ENCODE measurements around the gene PEX7. TPM values are rescaled to one million over a fixed set of nuclear protein-coding genes. Genes with fewer than 3 reads are reported as not detected.
"Not testable (repeated sequence)": the region's sequence is repeated elsewhere in the genome, so short reads cannot be mapped to it uniquely, and the experiment has no call there.

Gene PEX7
- total RNA-seq, 2 donors from 2014 or later, result 4.2 to 5.9 TPM

- ATAC-seq, result no peak
- peaks cover 63 to 77% of the 10 kb centered on the region in 2 donors for H3K4me1 Mint-ChIP-seq (ENCODE audit: low read depth in 2 of 2)
Observed at GRCh38 chr6:136784271-136784664, 38.1 kb upstream of the PEX7 start.

GRCh38 chr6:136784910-136785746 lies 37.3 kb upstream of the PEX7 start:
- Mint-ChIP-seq H3K9me3 (no peaks in the 10 kb centered on the region), H3K4me1 (ENCODE audit: low read depth in 2 of 2) (peaks cover 64 to 81% of the 10 kb centered on the region in 2 donors), H3K36me3 (peaks cover 27% of the 10 kb centered on the region), H3K27ac (peak overlapping the region; percentile 94 to 96), H3K4me3 (peak overlapping the region; percentile 77), H3K27me3 (no peaks in the 10 kb centered on the region)
- ATAC-seq (peak; percentile 70 to 73), DNase-seq (ENCODE audit: low spot score) (peak; percentile 65)

More at GRCh38 chr6:136784271-136784664, 38.1 kb upstream of the PEX7 start:
- Mint-ChIP-seq H3K27ac (peak overlapping the region; percentile 94 to 96), H3K27me3 (no peaks in the 10 kb centered on the region), H3K4me3 (peak overlapping the region; percentile 77), H3K9me3 (no peaks in the 10 kb centered on the region), H3K36me3 (peaks cover 27% of the 10 kb centered on the region)
- DNase-seq (ENCODE audit: low spot score), result no peak

GRCh38 chr6:136786658-136787057 lies 35.7 kb upstream of the PEX7 start:
- H3K27ac Mint-ChIP-seq, result peak overlapping the region; percentile 94 to 96
- H3K4me1 Mint-ChIP-seq (ENCODE audit: low read depth in 2 of 2), result peaks cover 69 to 85% of the 10 kb centered on the region in 2 donors
- H3K27me3 Mint-ChIP-seq, result no peaks in the 10 kb centered on the region
- ATAC-seq (no peak), DNase-seq (ENCODE audit: low spot score) (no peak)
- H3K36me3 Mint-ChIP-seq, result peaks cover 33% of the 10 kb centered on the region
- peak overlapping the region; percentile 83 for H3K4me3 Mint-ChIP-seq
- H3K9me3 Mint-ChIP-seq, result no peaks in the 10 kb centered on the region

- H3K4me1 Mint-ChIP-seq (ENCODE audit: low read depth in 2 of 2), result peaks cover 63 to 74% of the 10 kb centered on the region in 2 donors
- H3K27ac Mint-ChIP-seq, result peak overlapping the region; percentile 94 to 96
- no peaks in the 10 kb centered on the region for H3K27me3 Mint-ChIP-seq
- no peaks in the 10 kb centered on the region for H3K9me3 Mint-ChIP-seq
- DNase-seq (ENCODE audit: low spot score) (no peak), ATAC-seq (no peak)
- H3K36me3 Mint-ChIP-seq, result peaks cover 33% of the 10 kb centered on the region
- peak overlapping the region; percentile 83 for H3K4me3 Mint-ChIP-seq
Observed at GRCh38 chr6:136787726-136788068, 34.7 kb upstream of the PEX7 start.

- Mint-ChIP-seq H3K27ac (peak overlapping the region; percentile 94 to 96), H3K4me1 (ENCODE audit: low read depth in 2 of 2) (peaks cover 61 to 73% of the 10 kb centered on the region in 2 donors), H3K36me3 (peaks cover 33% of the 10 kb centered on the region), H3K27me3 (no peaks in the 10 kb centered on the region), H3K9me3 (no peaks in the 10 kb centered on the region), H3K4me3 (peak overlapping the region; percentile 83)
- ATAC-seq (peak; percentile 31 to 57), DNase-seq (ENCODE audit: low spot score) (no peak)
Observed at GRCh38 chr6:136788069-136788902, 34.1 kb upstream of the PEX7 start.

- not testable (repeated sequence) for H3K27me3 Mint-ChIP-seq; H3K9me3 Mint-ChIP-seq; DNase-seq (ENCODE audit: low spot score); ATAC-seq
- peaks cover 26% of the 10 kb centered on the region for H3K36me3 Mint-ChIP-seq
- H3K27ac Mint-ChIP-seq, result peak overlapping the region; percentile 94 to 96
- H3K4me1 Mint-ChIP-seq (ENCODE audit: low read depth in 2 of 2), result peaks cover 52 to 65% of the 10 kb centered on the region in 2 donors
- H3K4me3 Mint-ChIP-seq, result peak overlapping the region; percentile 96
Observed at GRCh38 chr6:136789440-136789839, 33.0 kb upstream of the PEX7 start.

GRCh38 chr6:136790411-136791295 lies 31.7 kb upstream of the PEX7 start:
- ATAC-seq (no peak), DNase-seq (ENCODE audit: low spot score) (no peak)

GRCh38 chr6:136791296-136792094 lies 30.9 kb upstream of the PEX7 start:
- Mint-ChIP-seq H3K4me1 (ENCODE audit: low read depth in 2 of 2) (peaks cover 36 to 46% of the 10 kb centered on the region in 2 donors), H3K27me3 (no peaks in the 10 kb centered on the region), H3K4me3 (peak overlapping the region; percentile 96), H3K9me3 (no peaks in the 10 kb centered on the region), H3K36me3 (peaks cover 12% of the 10 kb centered on the region), H3K27ac (peak overlapping the region; percentile 94 to 96)
- ATAC-seq (peak; percentile 12 to 45), DNase-seq (ENCODE audit: low spot score) (peak; percentile 77)

More at GRCh38 chr6:136790411-136791295, 31.7 kb upstream of the PEX7 start:
- H3K27me3 Mint-ChIP-seq, result no peaks in the 10 kb centered on the region
- peak overlapping the region; percentile 96 for H3K4me3 Mint-ChIP-seq
- H3K27ac Mint-ChIP-seq, result peak overlapping the region; percentile 94 to 96
- peaks cover 40 to 53% of the 10 kb centered on the region in 2 donors for H3K4me1 Mint-ChIP-seq (ENCODE audit: low read depth in 2 of 2)
- no peaks in the 10 kb centered on the region for H3K9me3 Mint-ChIP-seq
- H3K36me3 Mint-ChIP-seq, result peaks cover 14% of the 10 kb centered on the region

- Mint-ChIP-seq H3K27me3 (no peaks in the 10 kb centered on the region), H3K27ac (no peak overlapping the region), H3K36me3 (peaks cover 12% of the 10 kb centered on the region), H3K4me3 (peak overlapping the region; percentile 96), H3K4me1 (ENCODE audit: low read depth in 2 of 2) (peaks cover 33 to 42% of the 10 kb centered on the region in 2 donors), H3K9me3 (no peaks in the 10 kb centered on the region)
- no peak for ATAC-seq
- no peak for DNase-seq (ENCODE audit: low spot score)
Observed at GRCh38 chr6:136792095-136792409, 30.3 kb upstream of the PEX7 start.

- peak within 1 kb of the TSS; percentile 96 for H3K4me3 Mint-ChIP-seq
- ATAC-seq (peak; percentile 86 to 88), DNase-seq (ENCODE audit: low spot score) (peak; percentile 94)
- H3K27me3 Mint-ChIP-seq, result no peaks in the 10 kb centered on the region
- peak within 1 kb of the TSS; percentile 94 to 96 for H3K27ac Mint-ChIP-seq
- peaks cover 29 to 36% of the 10 kb centered on the region in 2 donors for H3K4me1 Mint-ChIP-seq (ENCODE audit: low read depth in 2 of 2)
- H3K36me3 Mint-ChIP-seq, result peaks cover 12% of the 10 kb centered on the region
- H3K9me3 Mint-ChIP-seq, result no peaks in the 10 kb centered on the region
Observed at GRCh38 chr6:136792410-136793262, 29.8 kb upstream of the PEX7 start, which contains the start of gene MAP3K5. Gene MAP3K5, minus strand, starts transcription at chr6:136792477. Its CDS starts 320 bp downstream, at chr6:136792157.

GRCh38 chr6:136793363-136793762 lies 29.0 kb upstream of the PEX7 start:
- H3K27ac Mint-ChIP-seq, result peak overlapping the region; percentile 86 to 92
- no peaks in the 10 kb centered on the region for H3K27me3 Mint-ChIP-seq
- DNase-seq (ENCODE audit: low spot score), result no peak
- peak overlapping the region; percentile 96 for H3K4me3 Mint-ChIP-seq
- no peak for ATAC-seq
- H3K9me3 Mint-ChIP-seq, result no peaks in the 10 kb centered on the region
- H3K36me3 Mint-ChIP-seq, result peaks cover 10% of the 10 kb centered on the region
- peaks cover 21 to 29% of the 10 kb centered on the region in 2 donors for H3K4me1 Mint-ChIP-seq (ENCODE audit: low read depth in 2 of 2)

- Mint-ChIP-seq H3K27ac (peak overlapping the region in 1 of 2 donors; percentile 59), H3K9me3 (no peaks in the 10 kb centered on the region), H3K4me3 (no peak overlapping the region), H3K27me3 (no peaks in the 10 kb centered on the region), H3K4me1 (ENCODE audit: low read depth in 2 of 2) (peaks cover 11 to 17% of the 10 kb centered on the region in 2 donors), H3K36me3 (peaks cover 6% of the 10 kb centered on the region)
- no peak for DNase-seq (ENCODE audit: low spot score)
- no peak for ATAC-seq
Observed at GRCh38 chr6:136795386-136795785, 27.0 kb upstream of the PEX7 start.

Data from natural killer cell treated with Interleukin-12 subunit alpha and Interleukin-12 subunit beta and Interleukin-15 and Interleukin-18, amount 100 ng/mL, for 72 hours (primary cell).